ENCODE results near the gene KCNC3.

Gene KCNC3

GRCh38 chr19:50329146-50329925 lies at the start of gene KCNC3:
KCNC3 (minus strand) TSS chr19:50329377; CDS start chr19:50329082, 295 bp downstream.
- H3K4me3 ChIP-seq (ENCODE audit: low read depth, low read length): peak within 1 kb of the TSS; percentile 68
- peak; percentile 99 for DNase-seq (ENCODE audit: low read depth)
- no peak for TF ChIP-seq CTCF (IDR thresholded peaks at IDR 0.05; ENCODE audit: insufficient read depth, low read depth, low read length, missing control alignments)

GRCh38 chr19:50378863-50379236 lies 49.7 kb upstream of the KCNC3 start:
- no peak for DNase-seq (ENCODE audit: low read depth)
- TF ChIP-seq CTCF (IDR thresholded peaks at IDR 0.05; ENCODE audit: insufficient read depth, low read depth, low read length, missing control alignments): no peak
- H3K4me3 ChIP-seq (ENCODE audit: low read depth, low read length): no peak overlapping the region

DNA sequence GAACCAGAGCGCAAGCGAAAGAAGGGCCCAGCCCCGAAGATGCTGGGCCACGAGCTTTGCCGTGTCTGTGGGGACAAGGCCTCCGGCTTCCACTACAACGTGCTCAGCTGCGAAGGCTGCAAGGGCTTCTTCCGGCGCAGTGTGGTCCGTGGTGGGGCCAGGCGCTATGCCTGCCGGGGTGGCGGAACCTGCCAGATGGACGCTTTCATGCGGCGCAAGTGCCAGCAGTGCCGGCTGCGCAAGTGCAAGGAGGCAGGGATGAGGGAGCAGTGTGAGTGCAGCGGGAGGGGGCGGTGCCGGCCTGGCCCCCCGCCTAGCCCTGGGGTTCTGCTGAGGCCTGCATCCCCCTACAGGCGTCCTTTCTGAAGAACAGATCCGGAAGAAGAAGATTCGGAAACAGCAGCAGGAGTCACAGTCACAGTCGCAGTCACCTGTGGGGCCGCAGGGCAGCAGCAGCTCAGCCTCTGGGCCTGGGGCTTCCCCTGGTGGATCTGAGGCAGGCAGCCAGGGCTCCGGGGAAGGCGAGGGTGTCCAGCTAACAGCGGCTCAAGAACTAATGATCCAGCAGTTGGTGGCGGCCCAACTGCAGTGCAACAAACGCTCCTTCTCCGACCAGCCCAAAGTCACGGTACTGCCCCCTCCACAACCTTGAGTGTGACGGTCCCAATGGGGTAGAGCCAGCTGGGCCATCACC lies 49.1 kb upstream of the KCNC3 start:
- DNase-seq (ENCODE audit: low read depth): no peak
- no peak overlapping the region for H3K4me3 ChIP-seq (ENCODE audit: low read depth, low read length)
- no peak for TF ChIP-seq CTCF (IDR thresholded peaks at IDR 0.05; ENCODE audit: insufficient read depth, low read depth, low read length, missing control alignments)

- no peak overlapping the region for H3K4me3 ChIP-seq (ENCODE audit: low read depth, low read length)
Observed at GRCh38 chr19:50377517-50377916, 48.3 kb upstream of the KCNC3 start.

GRCh38 chr19:50377051-50377461 lies 47.9 kb upstream of the KCNC3 start:
- no peak for TF ChIP-seq CTCF (IDR thresholded peaks at IDR 0.05; ENCODE audit: insufficient read depth, low read depth, low read length, missing control alignments)
- peak overlapping the region; percentile 48 for H3K4me3 ChIP-seq (ENCODE audit: low read depth, low read length)
- no peak for DNase-seq (ENCODE audit: low read depth)

More at GRCh38 chr19:50377517-50377916, 48.3 kb upstream of the KCNC3 start:
- DNase-seq (ENCODE audit: low read depth): no peak
- TF ChIP-seq CTCF (IDR thresholded peaks at IDR 0.05; ENCODE audit: insufficient read depth, low read depth, low read length, missing control alignments): no peak

- TF ChIP-seq CTCF (IDR thresholded peaks at IDR 0.05; ENCODE audit: insufficient read depth, low read depth, low read length, missing control alignments): no peak
- DNase-seq (ENCODE audit: low read depth): peak; percentile 99
- H3K4me3 ChIP-seq (ENCODE audit: low read depth, low read length): peak within 1 kb of the TSS; percentile 100
Observed at GRCh38 chr19:50376166-50377050, 47.2 kb upstream of the KCNC3 start, which contains the start of gene NR1H2. NR1H2 (plus strand) TSS chr19:50376457; CDS start chr19:50377606, 1,149 bp downstream.
